Neuronal stem cell (in vitro differentiated cells): ENCODE results near the gene OMP.

ENCODE experiments used
- DNase-seq: peaks from one replicate; pipeline ENCODE4 v3.0.0-alpha.2; 2013; ENCODE audit warnings: low spot score
- H2AFZ ChIP-seq: one replicate; pipeline ENCODE4 v1.6.1; 2013; ENCODE audit warnings: mild to moderate bottlenecking, low read length, inconsistent platforms
- H2AK5ac ChIP-seq: 2 replicates; pipeline ENCODE4 v1.6.1; 2013; ENCODE audit warnings: low read depth, mild to moderate bottlenecking, inconsistent platforms, low read length, moderate library complexity, mixed read lengths
- H2BK120ac ChIP-seq: 2 replicates; pipeline ENCODE4 v1.6.1; 2013; ENCODE audit warnings: low read depth, mild to moderate bottlenecking, inconsistent platforms, low read length, moderate library complexity, mixed read lengths
- H2BK12ac ChIP-seq: one replicate; pipeline ENCODE4 v1.6.1; 2013; ENCODE audit warnings: low read length, inconsistent platforms
- H2BK15ac ChIP-seq: 2 replicates; pipeline ENCODE4 v1.6.1; 2013; ENCODE audit warnings: mild to moderate bottlenecking, low read length, inconsistent platforms, mixed read lengths
- H2BK5ac ChIP-seq: one replicate; pipeline ENCODE4 v1.6.1; 2013; ENCODE audit warnings: inconsistent platforms, mild to moderate bottlenecking, low read length, moderate library complexity
- H3K14ac ChIP-seq: one replicate; pipeline ENCODE4 v1.6.1; 2013; ENCODE audit warnings: low read length, inconsistent platforms
- H3K18ac ChIP-seq: 2 replicates; pipeline ENCODE4 v1.6.1; 2013; ENCODE audit warnings: low read length, inconsistent platforms
- H3K23ac ChIP-seq: 2 replicates; pipeline ENCODE4 v1.6.1; 2013; ENCODE audit warnings: low read depth, mild to moderate bottlenecking, mixed read lengths, low read length, inconsistent platforms; ENCODE audit not compliant: poor library complexity
- H3K27ac ChIP-seq: replicated peaks from 3 replicates; pipeline ENCODE4 v1.5.1; 2013; ENCODE audit warnings: low read length, inconsistent platforms
- H3K27me3 ChIP-seq, 3 experiments: 2 replicates each; pipeline ENCODE4 v1.6.1; 2013; ENCODE audit warnings: low read length in 3 of 3, mild to moderate bottlenecking in 2 of 3, inconsistent platforms in 1 of 3, low read depth in 1 of 3, mixed read lengths in 1 of 3, moderate library complexity in 1 of 3; ENCODE audit not compliant: control insufficient read depth in 3 of 3, insufficient read depth in 3 of 3
- H3K36me3 ChIP-seq, 2 donors: replicated peaks in 1 of 2; 2 replicates each; pipeline ENCODE4 v1.6.1; 2013; ENCODE audit warnings: low read length in 2 of 2; ENCODE audit not compliant: control insufficient read depth in 2 of 2, insufficient read depth in 2 of 2
- H3K4ac ChIP-seq: 2 replicates; pipeline ENCODE4 v1.6.1; 2013; ENCODE audit warnings: inconsistent platforms, mild to moderate bottlenecking, low read length, moderate library complexity
- H3K4me1 ChIP-seq, 2 donors: 1 replicate in 1 of 2; 2 replicates in 1 of 2; pipeline ENCODE4 v1.6.1; 2013; ENCODE audit warnings: low read length in 2 of 2, low read depth in 1 of 2; ENCODE audit not compliant: control insufficient read depth in 2 of 2, insufficient read depth in 1 of 2
- H3K4me2 ChIP-seq: one replicate; pipeline ENCODE4 v1.6.1; 2013; ENCODE audit warnings: mild to moderate bottlenecking, low read length, inconsistent platforms; ENCODE audit not compliant: insufficient read depth, poor library complexity, severe bottlenecking
- H3K4me3 ChIP-seq, 2 donors: 2 replicates each; pipeline ENCODE4 v1.5.1; 2013; ENCODE audit warnings: low read length in 2 of 2, mild to moderate bottlenecking in 2 of 2, inconsistent platforms in 1 of 2, moderate library complexity in 1 of 2
- H3K79me1 ChIP-seq: one replicate; pipeline ENCODE4 v1.6.1; 2013; ENCODE audit warnings: low read depth, mild to moderate bottlenecking, inconsistent platforms, low read length, moderate library complexity
- H3K9ac ChIP-seq: one replicate; pipeline ENCODE4 v1.6.1; 2013; ENCODE audit warnings: mild to moderate bottlenecking, low read depth, low read length, inconsistent platforms; ENCODE audit not compliant: poor library complexity
- H3K9me3 ChIP-seq, 2 donors: replicated peaks in 1 of 2; 2 replicates each; pipeline versions ENCODE3 to v1.6.1; 2013; ENCODE audit warnings: low read length in 2 of 2, mild to moderate bottlenecking in 2 of 2, inconsistent platforms in 1 of 2, low read depth in 1 of 2, mixed read lengths in 1 of 2, moderate library complexity in 1 of 2; ENCODE audit not compliant: control insufficient read depth in 2 of 2, insufficient read depth in 1 of 2
- H4K8ac ChIP-seq: one replicate; pipeline ENCODE4 v1.6.1; 2013; ENCODE audit warnings: low read depth, mild to moderate bottlenecking, inconsistent platforms, low read length, moderate library complexity
- H4K91ac ChIP-seq: one replicate; pipeline ENCODE4 v1.6.1; 2013; ENCODE audit warnings: low read length, low read depth, mild to moderate bottlenecking, inconsistent platforms; ENCODE audit not compliant: poor library complexity
- WGBS, 2 donors: extraction: QIAGEN DNeasy Blood & Tissue Kit; methylation state at CpG; one replicate each; pipeline ENCODE4 v1.1.7; 2013; ENCODE audit warnings: missing lambda C conversion rate in 2 of 2, mixed read lengths in 1 of 2; ENCODE audit not compliant: insufficient read length in 2 of 2, insufficient replicate concordance in 1 of 2; ENCODE audit errors: extremely low coverage in 2 of 2; 5-methylcytosine and 5-hydroxymethylcytosine counted together

The OMP gene

GRCh38 chr11:77089004-77089545 lies 13.6 kb upstream of the OMP start:
- Histone ChIP-seq H3K4me2 (no peak overlapping the region), H3K23ac (no peak overlapping the region), H4K8ac (no peak overlapping the region), H3K4me3 (no peak overlapping the region), H2AK5ac (no peak overlapping the region), H2BK12ac (peak overlapping the region; percentile 16), H3K9ac (no peak overlapping the region), H3K27ac (no peak overlapping the region), H3K79me1 (no peaks in the 10 kb centered on the region), H3K4me1 (peaks cover 4 to 6% of the 10 kb centered on the region in 2 donors), H2BK15ac (no peak overlapping the region), H3K36me3 (peaks cover 2 to 81% of the 10 kb centered on the region in 2 donors), H3K9me3 (no peaks in the 10 kb centered on the region), H3K18ac (peak overlapping the region; percentile 4), H3K4ac (no peak overlapping the region), H2BK5ac (no peak overlapping the region), H3K14ac (peak overlapping the region; percentile 77), H2BK120ac (no peak overlapping the region), H3K27me3 (peaks cover 0 to 1% (median 0%) of the 10 kb centered on the region in 3 experiments), H4K91ac (no peak overlapping the region), H2AFZ (no peak overlapping the region)
- WGBS, 2 donors, result no CpG with 5 or more reads among the region's 3 CpGs
- DNase-seq, result no peak

GRCh38 chr11:77090046-77090372 lies 12.6 kb upstream of the OMP start:
- whole genome bisulfite sequencing, 2 donors, result no CpG with 5 or more reads among the region's 4 CpGs
- no peak overlapping the region for H2BK15ac ChIP-seq
- H3K27ac ChIP-seq, result no peak overlapping the region

GRCh38 chr11:77090373-77091111 lies 12.1 kb upstream of the OMP start:
- Histone ChIP-seq H3K4me2 (no peak overlapping the region), H3K9ac (no peak overlapping the region), H2BK12ac (no peak overlapping the region), H2AK5ac (peak overlapping the region; percentile 79), H3K4ac (no peak overlapping the region), H3K14ac (no peak overlapping the region), H2AFZ (no peak overlapping the region), H2BK15ac (peak overlapping the region; percentile 55), H3K9me3 (no peaks in the 10 kb centered on the region), H3K23ac (no peak overlapping the region), H3K79me1 (no peaks in the 10 kb centered on the region), H3K18ac (peak overlapping the region; percentile 61), H3K27me3 (peaks cover 0 to 1% (median 0%) of the 10 kb centered on the region in 3 experiments), H2BK5ac (no peak overlapping the region), H2BK120ac (no peak overlapping the region), H3K27ac (no peak overlapping the region), H4K8ac (peak overlapping the region; percentile 49), H3K36me3 (peaks cover 2 to 81% of the 10 kb centered on the region in 2 donors), H3K4me3 (no peak overlapping the region), H3K4me1 (peaks cover 4 to 6% of the 10 kb centered on the region in 2 donors), H4K91ac (no peak overlapping the region)
- DNase-seq, result no peak
- WGBS, 2 donors, result no CpG with 5 or more reads among the region's 13 CpGs

More at GRCh38 chr11:77090046-77090372, 12.6 kb upstream of the OMP start:
- no peak for DNase-seq
- Histone ChIP-seq H3K4me1 (peaks cover 4 to 6% of the 10 kb centered on the region in 2 donors), H3K4ac (no peak overlapping the region), H3K36me3 (peaks cover 2 to 81% of the 10 kb centered on the region in 2 donors), H3K4me3 (no peak overlapping the region), H2BK12ac (no peak overlapping the region), H3K4me2 (no peak overlapping the region), H4K8ac (peak overlapping the region; percentile 49), H3K27me3 (peaks cover 0 to 1% (median 0%) of the 10 kb centered on the region in 3 experiments), H3K23ac (no peak overlapping the region), H3K14ac (no peak overlapping the region), H4K91ac (no peak overlapping the region), H3K9ac (no peak overlapping the region), H3K9me3 (no peaks in the 10 kb centered on the region), H3K79me1 (no peaks in the 10 kb centered on the region), H2BK5ac (no peak overlapping the region), H2AFZ (no peak overlapping the region), H2AK5ac (peak overlapping the region; percentile 29), H2BK120ac (no peak overlapping the region), H3K18ac (peak overlapping the region; percentile 61)

GRCh38 chr11:77091146-77091940 lies 11.3 kb upstream of the OMP start:
- peak overlapping the region; percentile 93 for H2AK5ac ChIP-seq
- no peaks in the 10 kb centered on the region for H3K79me1 ChIP-seq
- no peak overlapping the region for H4K8ac ChIP-seq
- no peak overlapping the region for H3K14ac ChIP-seq
- no peak overlapping the region for H2BK5ac ChIP-seq
- no CpG with 5 or more reads among the region's 9 CpGs for WGBS, 2 donors
- no peak overlapping the region for H3K4me2 ChIP-seq
- H3K27me3 ChIP-seq, result no peaks in the 10 kb centered on the region
- H3K9me3 ChIP-seq, result no peaks in the 10 kb centered on the region
- no peak overlapping the region for H4K91ac ChIP-seq
- no peak overlapping the region for H3K4me3 ChIP-seq
- H3K4ac ChIP-seq, result no peak overlapping the region
- H3K9ac ChIP-seq, result no peak overlapping the region
- H2BK120ac ChIP-seq, result no peak overlapping the region
- no peak overlapping the region for H3K27ac ChIP-seq
- DNase-seq, result peak; percentile 61
- no peak overlapping the region for H2AFZ ChIP-seq
- peak overlapping the region; percentile 26 for H3K23ac ChIP-seq
- peak overlapping the region; percentile 72 for H3K18ac ChIP-seq
- peaks cover 2 to 81% of the 10 kb centered on the region in 2 donors for H3K36me3 ChIP-seq
- H2BK12ac ChIP-seq, result no peak overlapping the region
- no peak overlapping the region for H2BK15ac ChIP-seq
- H3K4me1 ChIP-seq, result peaks cover 2 to 9% of the 10 kb centered on the region in 2 donors
